ENCODE results near the gene CD81. TPM values are rescaled to one million over a fixed set of nuclear protein-coding genes. Genes with fewer than 3 reads are reported as not detected.

CD81 gene
- total RNA-seq, 1 donor from 2014 or later: 347 TPM

GRCh38 chr11:2388431-2389376 is 11.6 kb downstream of the CD81 start:
- TF ChIP-seq CTCF (IDR thresholded peaks at IDR 0.05; ENCODE audit: partially characterized antibody, unreplicated experiment): no peak
- peak overlapping the region; percentile 55 for H3K4me3 Mint-ChIP-seq (ENCODE audit: unreplicated experiment)
- H3K9me3 Mint-ChIP-seq (ENCODE audit: unreplicated experiment): peaks cover 4% of the 10 kb centered on the region
- peaks cover 25% of the 10 kb centered on the region for H3K4me1 Mint-ChIP-seq (ENCODE audit: low read depth, unreplicated experiment)
- DNase-seq: no peak
- peaks cover 11% of the 10 kb centered on the region for H3K27me3 Mint-ChIP-seq (ENCODE audit: unreplicated experiment)
- H3K36me3 Mint-ChIP-seq (ENCODE audit: unreplicated experiment): no peaks in the 10 kb centered on the region
- peak overlapping the region; percentile 89 for H3K27ac Mint-ChIP-seq (ENCODE audit: unreplicated experiment)

DNA sequence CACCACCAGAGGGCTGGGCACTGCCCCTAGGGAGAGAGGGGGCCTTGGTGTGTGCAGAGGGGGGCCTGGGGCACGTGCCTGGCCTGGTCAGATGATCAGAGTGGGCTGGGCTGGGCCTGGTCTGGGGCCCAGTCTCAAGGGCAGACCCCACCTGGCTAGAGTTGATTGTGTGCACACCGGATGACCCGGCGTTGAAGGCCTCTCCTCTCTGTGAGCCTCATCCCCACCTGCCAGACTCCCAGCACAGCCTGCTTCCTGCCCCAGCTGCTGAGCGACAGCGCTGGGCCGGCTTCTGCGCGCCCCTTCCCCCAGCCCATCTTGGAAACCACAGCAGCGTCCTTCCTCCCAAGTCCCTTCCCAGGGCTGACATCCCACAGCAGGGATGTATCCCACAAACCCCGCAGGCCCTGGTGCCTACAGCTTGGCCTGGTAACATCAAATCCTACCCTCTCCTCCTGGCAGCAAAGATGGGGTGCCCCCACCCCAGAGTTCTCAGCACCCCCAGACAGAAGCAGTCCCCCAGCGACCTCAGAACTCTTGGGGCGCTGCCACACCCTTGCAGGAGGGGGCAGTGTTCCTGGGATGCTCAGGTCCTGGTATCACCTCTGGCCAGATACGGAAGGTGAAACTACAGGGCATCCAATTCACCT is 12.4 kb downstream of the CD81 start:
- peaks cover 4% of the 10 kb centered on the region for H3K9me3 Mint-ChIP-seq (ENCODE audit: unreplicated experiment)
- peaks cover 25% of the 10 kb centered on the region for H3K4me1 Mint-ChIP-seq (ENCODE audit: low read depth, unreplicated experiment)
- peaks cover 11% of the 10 kb centered on the region for H3K27me3 Mint-ChIP-seq (ENCODE audit: unreplicated experiment)
- H3K4me3 Mint-ChIP-seq (ENCODE audit: unreplicated experiment): peak overlapping the region; percentile 61
- no peak for TF ChIP-seq CTCF (IDR thresholded peaks at IDR 0.05; ENCODE audit: partially characterized antibody, unreplicated experiment)
- peak overlapping the region; percentile 89 for H3K27ac Mint-ChIP-seq (ENCODE audit: unreplicated experiment)
- H3K36me3 Mint-ChIP-seq (ENCODE audit: unreplicated experiment): no peaks in the 10 kb centered on the region
- DNase-seq: peak; percentile 55

GRCh38 chr11:2390091-2390724 is 13.1 kb downstream of the CD81 start:
- H3K4me3 Mint-ChIP-seq (ENCODE audit: unreplicated experiment): peak overlapping the region; percentile 61
- no peak for TF ChIP-seq CTCF (IDR thresholded peaks at IDR 0.05; ENCODE audit: partially characterized antibody, unreplicated experiment)
- peak overlapping the region; percentile 89 for H3K27ac Mint-ChIP-seq (ENCODE audit: unreplicated experiment)
- DNase-seq: no peak
- peaks cover 4% of the 10 kb centered on the region for H3K9me3 Mint-ChIP-seq (ENCODE audit: unreplicated experiment)
- peaks cover 11% of the 10 kb centered on the region for H3K27me3 Mint-ChIP-seq (ENCODE audit: unreplicated experiment)
- no peaks in the 10 kb centered on the region for H3K36me3 Mint-ChIP-seq (ENCODE audit: unreplicated experiment)
- peaks cover 25% of the 10 kb centered on the region for H3K4me1 Mint-ChIP-seq (ENCODE audit: low read depth, unreplicated experiment)

DNA sequence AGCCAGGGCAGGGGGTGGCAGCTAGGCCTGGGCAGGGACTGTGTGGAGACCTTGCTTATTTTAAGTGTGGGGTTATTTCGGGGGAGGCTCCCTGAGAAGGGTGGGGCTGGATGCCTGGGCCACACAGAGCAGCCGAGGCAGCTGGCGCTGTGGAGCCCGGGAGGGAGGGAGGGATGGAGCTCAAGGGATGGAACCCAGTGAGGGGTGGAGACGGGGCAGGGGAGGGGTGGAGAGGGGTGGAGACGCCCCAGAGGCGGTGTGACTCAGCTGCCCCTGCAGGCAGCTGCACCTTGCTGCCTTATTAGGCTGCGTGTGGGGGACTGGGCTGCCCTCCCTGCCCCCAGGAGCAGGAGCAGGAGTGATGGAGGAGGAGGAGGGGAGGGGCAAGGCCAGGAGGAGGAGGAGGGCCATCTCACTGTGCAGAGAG is 13.6 kb downstream of the CD81 start:
- peaks cover 23% of the 10 kb centered on the region for H3K4me1 Mint-ChIP-seq (ENCODE audit: low read depth, unreplicated experiment)
- no peak for DNase-seq
- TF ChIP-seq CTCF (IDR thresholded peaks at IDR 0.05; ENCODE audit: partially characterized antibody, unreplicated experiment): no peak
- H3K36me3 Mint-ChIP-seq (ENCODE audit: unreplicated experiment): no peaks in the 10 kb centered on the region
- peak overlapping the region; percentile 81 for H3K27ac Mint-ChIP-seq (ENCODE audit: unreplicated experiment)
- H3K9me3 Mint-ChIP-seq (ENCODE audit: unreplicated experiment): peaks cover 4% of the 10 kb centered on the region
- H3K27me3 Mint-ChIP-seq (ENCODE audit: unreplicated experiment): peaks cover 11% of the 10 kb centered on the region
- no peak overlapping the region for H3K4me3 Mint-ChIP-seq (ENCODE audit: unreplicated experiment)

Measured in glutamatergic neuron (in vitro differentiated cells).